ENCODE data around the gene SLC2A1.

SLC2A1 gene

DNA sequence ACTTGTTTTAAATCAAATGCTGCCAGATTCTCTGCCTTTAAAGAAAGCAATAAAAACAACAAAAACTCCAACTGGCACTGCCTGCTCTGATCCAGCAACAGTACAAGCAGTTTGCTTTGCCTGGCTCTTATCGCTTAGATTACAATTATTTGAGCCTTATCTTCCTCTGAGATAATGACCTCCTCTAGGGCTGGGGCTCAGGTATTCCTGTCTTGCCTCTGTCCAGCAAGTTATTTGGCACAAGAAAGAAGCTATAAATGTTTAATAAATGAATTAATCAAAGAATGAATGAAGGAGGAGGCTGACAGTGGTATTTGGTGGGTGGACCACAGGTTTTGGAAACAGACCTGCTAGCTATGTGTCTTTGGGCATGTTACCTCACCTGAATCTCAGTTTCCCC lies 6.7 kb upstream of the SLC2A1 start:
- H3K4me2 ChIP-seq (ENCODE audit: low read length): no peak overlapping the region
- peaks cover 15% of the 10 kb centered on the region for H3K4me1 ChIP-seq (ENCODE audit: control insufficient read depth, low read depth, low read length)
- no peak overlapping the region for H2BK120ac ChIP-seq (ENCODE audit: low read depth, low read length)
- no peaks in the 10 kb centered on the region for H3K27me3 ChIP-seq (ENCODE audit: insufficient read depth, low read length, poor library complexity)
- no peak overlapping the region for H3K18ac ChIP-seq (ENCODE audit: low read length)
- H3K4me3 ChIP-seq (ENCODE audit: low read length): no peak overlapping the region
- no peak overlapping the region for H3K27ac ChIP-seq (ENCODE audit: low read depth, low read length)
- no peak overlapping the region for H3K4ac ChIP-seq (ENCODE audit: low read depth, low read length)
- no peaks in the 10 kb centered on the region for H3K79me2 ChIP-seq (ENCODE audit: control insufficient read depth, insufficient read depth, low read length)
- H2BK5ac ChIP-seq (ENCODE audit: low read length): no peak overlapping the region
- H2AK5ac ChIP-seq (ENCODE audit: low read length): no peak overlapping the region
- no peak overlapping the region for H4K5ac ChIP-seq (ENCODE audit: low read length)
- no peak overlapping the region for H3K9ac ChIP-seq (ENCODE audit: low read length)
- no peaks in the 10 kb centered on the region for H3K36me3 ChIP-seq (ENCODE audit: control insufficient read depth, insufficient read depth, low read length)
- WGBS (ENCODE audit: extremely low coverage, insufficient coverage, low lambda C conversion rate): no CpG with 5 or more reads among the region's 1 CpG
- no peak for DNase-seq
- H3K23ac ChIP-seq (ENCODE audit: low read length): no peak overlapping the region
- no peak overlapping the region for H2BK15ac ChIP-seq (replicated peaks; ENCODE audit: low read depth)
- peaks cover under 1% of the 10 kb centered on the region for H3K79me1 ChIP-seq (ENCODE audit: low read length)
- H3K56ac ChIP-seq (ENCODE audit: low read length): no peak overlapping the region
- no peak overlapping the region for H4K8ac ChIP-seq (ENCODE audit: low read depth, low read length)

DNA sequence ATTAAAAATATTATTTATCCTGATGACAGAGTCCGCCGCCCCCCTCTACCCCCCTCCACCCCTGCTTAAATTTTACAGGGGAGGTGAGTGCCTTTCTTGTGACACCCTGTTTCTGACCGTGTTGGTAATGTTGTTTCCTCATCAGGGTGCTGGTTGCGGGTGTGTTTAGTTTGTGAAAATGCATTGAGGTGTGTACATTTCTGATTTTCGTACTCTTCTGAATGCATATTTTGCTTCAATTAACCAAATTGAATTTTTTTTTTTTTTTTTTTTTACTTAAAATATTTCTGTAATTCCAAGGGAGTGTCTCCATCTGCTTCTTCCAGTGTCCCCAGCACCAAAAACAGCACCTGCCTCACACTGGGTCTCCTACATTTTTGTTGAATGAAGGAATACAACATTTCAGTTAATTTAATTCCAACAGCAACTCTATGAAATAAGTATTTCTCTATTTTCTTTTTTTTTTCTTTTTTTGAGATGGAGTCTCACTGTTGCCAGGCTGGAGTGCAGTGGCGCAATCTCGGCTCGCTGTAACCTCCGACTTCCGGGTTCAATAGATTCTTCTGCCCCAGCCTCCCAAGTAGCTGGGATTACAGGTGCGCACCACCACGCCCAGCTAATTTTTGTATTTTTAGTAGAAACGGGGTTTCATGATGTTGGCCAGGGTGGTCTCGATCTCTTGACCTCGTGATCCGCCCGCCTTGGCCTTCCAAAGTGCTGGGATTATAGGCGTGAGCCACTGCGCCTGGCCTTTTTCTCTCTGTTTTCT lies 5.6 kb upstream of the SLC2A1 start:
- Histone ChIP-seq H3K27ac (ENCODE audit: low read depth, low read length) (no peak overlapping the region), H3K23ac (ENCODE audit: low read length) (no peak overlapping the region), H3K18ac (ENCODE audit: low read length) (no peak overlapping the region), H3K4me1 (ENCODE audit: control insufficient read depth, low read depth, low read length) (peaks cover 18% of the 10 kb centered on the region), H4K8ac (ENCODE audit: low read depth, low read length) (no peak overlapping the region), H3K79me1 (ENCODE audit: low read length) (peaks cover 3% of the 10 kb centered on the region), H2BK120ac (ENCODE audit: low read depth, low read length) (no peak overlapping the region), H3K79me2 (ENCODE audit: control insufficient read depth, insufficient read depth, low read length) (peaks cover under 1% of the 10 kb centered on the region), H2BK5ac (ENCODE audit: low read length) (no peak overlapping the region), H3K4ac (ENCODE audit: low read depth, low read length) (no peak overlapping the region), H2AK5ac (ENCODE audit: low read length) (no peak overlapping the region), H3K27me3 (ENCODE audit: insufficient read depth, low read length, poor library complexity) (no peaks in the 10 kb centered on the region), H3K4me3 (ENCODE audit: low read length) (no peak overlapping the region), H2BK15ac (replicated peaks; ENCODE audit: low read depth) (no peak overlapping the region), H3K9ac (ENCODE audit: low read length) (no peak overlapping the region), H4K5ac (ENCODE audit: low read length) (no peak overlapping the region), H3K56ac (ENCODE audit: low read length) (no peak overlapping the region), H3K4me2 (ENCODE audit: low read length) (no peak overlapping the region), H3K36me3 (ENCODE audit: control insufficient read depth, insufficient read depth, low read length) (no peaks in the 10 kb centered on the region)
- WGBS (ENCODE audit: extremely low coverage, insufficient coverage, low lambda C conversion rate): no CpG with 5 or more reads among the region's 19 CpGs
- no peak for DNase-seq

DNA sequence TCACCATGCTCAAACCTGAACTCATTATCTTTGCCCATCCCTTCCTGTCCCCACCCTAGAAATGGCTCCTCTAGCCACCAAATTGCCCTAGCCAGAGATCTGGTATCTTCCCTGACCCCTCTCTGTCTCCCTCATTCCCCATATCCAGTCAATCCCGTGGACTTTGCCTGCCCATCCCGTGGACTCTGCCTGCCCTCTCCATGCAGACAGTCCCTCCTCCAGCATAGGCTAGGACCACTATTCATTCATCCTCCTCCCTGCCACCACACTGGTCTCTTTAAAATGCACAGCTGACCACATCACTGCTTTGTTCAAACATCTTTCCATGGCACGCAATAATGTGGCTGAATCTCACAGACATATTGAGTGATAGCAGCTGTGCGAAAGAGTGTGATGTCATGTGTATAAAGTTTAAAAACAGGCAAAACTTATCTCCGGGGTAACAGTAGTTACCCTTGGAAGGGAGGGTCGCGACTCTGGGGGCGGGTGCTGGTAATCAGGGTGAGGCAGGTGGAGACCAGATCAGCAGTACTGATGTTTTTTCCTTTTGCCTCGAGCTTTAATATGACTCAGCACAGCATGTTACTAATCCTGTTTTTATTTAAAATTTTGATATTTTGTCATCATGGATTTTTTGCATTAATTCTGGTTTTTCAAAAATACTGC lies 4.8 kb upstream of the SLC2A1 start:
- Histone ChIP-seq H3K18ac (ENCODE audit: low read length) (no peak overlapping the region), H3K4me3 (ENCODE audit: low read length) (no peak overlapping the region), H3K4me2 (ENCODE audit: low read length) (no peak overlapping the region), H3K9ac (ENCODE audit: low read length) (peak overlapping the region; percentile 9), H2BK120ac (ENCODE audit: low read depth, low read length) (no peak overlapping the region), H4K5ac (ENCODE audit: low read length) (no peak overlapping the region), H3K36me3 (ENCODE audit: control insufficient read depth, insufficient read depth, low read length) (no peaks in the 10 kb centered on the region), H2BK15ac (replicated peaks; ENCODE audit: low read depth) (no peak overlapping the region), H3K79me2 (ENCODE audit: control insufficient read depth, insufficient read depth, low read length) (peaks cover 4% of the 10 kb centered on the region), H3K56ac (ENCODE audit: low read length) (peak overlapping the region; percentile 69), H3K4me1 (ENCODE audit: control insufficient read depth, low read depth, low read length) (peaks cover 18% of the 10 kb centered on the region), H2BK5ac (ENCODE audit: low read length) (peak overlapping the region; percentile 66), H3K27ac (ENCODE audit: low read depth, low read length) (peak overlapping the region; percentile 14), H3K23ac (ENCODE audit: low read length) (peak overlapping the region; percentile 72), H3K79me1 (ENCODE audit: low read length) (peaks cover 3% of the 10 kb centered on the region), H4K8ac (ENCODE audit: low read depth, low read length) (no peak overlapping the region), H3K4ac (ENCODE audit: low read depth, low read length) (no peak overlapping the region), H3K27me3 (ENCODE audit: insufficient read depth, low read length, poor library complexity) (no peaks in the 10 kb centered on the region), H2AK5ac (ENCODE audit: low read length) (peak overlapping the region; percentile 47)
- no CpG with 5 or more reads among the region's 9 CpGs for WGBS (ENCODE audit: extremely low coverage, insufficient coverage, low lambda C conversion rate)
- no peak for DNase-seq

DNA sequence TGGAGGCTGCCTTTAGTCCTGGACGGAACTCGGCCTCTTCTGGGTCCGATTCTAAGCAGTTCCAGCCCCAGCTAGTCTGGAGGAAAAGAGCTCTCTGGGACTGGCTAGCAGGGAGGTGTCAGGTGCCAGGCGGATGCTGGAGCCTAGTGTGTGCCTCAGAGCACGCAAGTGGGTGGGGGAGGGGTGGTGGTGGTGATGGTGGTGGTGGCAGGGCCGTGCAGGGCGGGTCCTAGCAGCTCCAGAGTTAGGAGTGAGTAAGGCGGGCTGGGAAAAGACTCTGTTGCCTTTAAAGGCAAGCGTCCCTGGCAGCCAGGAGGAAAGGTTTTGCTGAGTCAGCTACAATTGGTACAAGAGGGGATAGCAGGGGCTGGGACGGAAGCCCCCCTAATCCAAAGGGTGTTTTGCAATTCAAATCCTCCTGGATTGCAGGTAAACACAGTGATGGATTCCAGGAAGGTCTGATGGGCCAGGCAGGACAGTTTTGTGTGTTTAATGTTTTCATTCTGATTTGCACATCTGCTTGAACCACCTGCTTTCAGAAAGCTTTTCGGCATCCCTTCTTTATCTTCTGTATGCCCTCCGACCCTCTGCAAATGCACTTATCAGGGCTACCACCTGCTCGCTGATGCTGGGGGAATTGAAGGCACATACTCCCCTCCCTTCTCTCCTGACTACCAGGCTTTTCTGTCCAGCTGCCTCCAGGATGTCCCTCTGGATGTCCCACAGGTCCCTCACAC lies 4.1 kb upstream of the SLC2A1 start:
- no peak overlapping the region for H3K4me3 ChIP-seq (ENCODE audit: low read length)
- no peak overlapping the region for H4K8ac ChIP-seq (ENCODE audit: low read depth, low read length)
- peak overlapping the region; percentile 79 for H3K4ac ChIP-seq (ENCODE audit: low read depth, low read length)
- no peak overlapping the region for H4K5ac ChIP-seq (ENCODE audit: low read length)
- peak overlapping the region; percentile 75 for H3K27ac ChIP-seq (ENCODE audit: low read depth, low read length)
- no peak overlapping the region for H2BK15ac ChIP-seq (replicated peaks; ENCODE audit: low read depth)
- peak overlapping the region; percentile 86 for H3K56ac ChIP-seq (ENCODE audit: low read length)
- peak; percentile 89 for DNase-seq
- H3K79me2 ChIP-seq (ENCODE audit: control insufficient read depth, insufficient read depth, low read length): peaks cover 11% of the 10 kb centered on the region
- peak overlapping the region; percentile 47 for H2AK5ac ChIP-seq (ENCODE audit: low read length)
- peak overlapping the region; percentile 81 for H2BK5ac ChIP-seq (ENCODE audit: low read length)
- H3K18ac ChIP-seq (ENCODE audit: low read length): peak overlapping the region; percentile 85
- no peak overlapping the region for H3K4me2 ChIP-seq (ENCODE audit: low read length)
- H3K23ac ChIP-seq (ENCODE audit: low read length): peak overlapping the region; percentile 59
- no peaks in the 10 kb centered on the region for H3K36me3 ChIP-seq (ENCODE audit: control insufficient read depth, insufficient read depth, low read length)
- no peaks in the 10 kb centered on the region for H3K27me3 ChIP-seq (ENCODE audit: insufficient read depth, low read length, poor library complexity)
- H2BK120ac ChIP-seq (ENCODE audit: low read depth, low read length): peak overlapping the region; percentile 83
- peaks cover 3% of the 10 kb centered on the region for H3K79me1 ChIP-seq (ENCODE audit: low read length)
- peak overlapping the region; percentile 52 for H3K9ac ChIP-seq (ENCODE audit: low read length)
- peaks cover 18% of the 10 kb centered on the region for H3K4me1 ChIP-seq (ENCODE audit: control insufficient read depth, low read depth, low read length)
- whole genome bisulfite sequencing (ENCODE audit: extremely low coverage, insufficient coverage, low lambda C conversion rate): no CpG with 5 or more reads among the region's 13 CpGs

DNA sequence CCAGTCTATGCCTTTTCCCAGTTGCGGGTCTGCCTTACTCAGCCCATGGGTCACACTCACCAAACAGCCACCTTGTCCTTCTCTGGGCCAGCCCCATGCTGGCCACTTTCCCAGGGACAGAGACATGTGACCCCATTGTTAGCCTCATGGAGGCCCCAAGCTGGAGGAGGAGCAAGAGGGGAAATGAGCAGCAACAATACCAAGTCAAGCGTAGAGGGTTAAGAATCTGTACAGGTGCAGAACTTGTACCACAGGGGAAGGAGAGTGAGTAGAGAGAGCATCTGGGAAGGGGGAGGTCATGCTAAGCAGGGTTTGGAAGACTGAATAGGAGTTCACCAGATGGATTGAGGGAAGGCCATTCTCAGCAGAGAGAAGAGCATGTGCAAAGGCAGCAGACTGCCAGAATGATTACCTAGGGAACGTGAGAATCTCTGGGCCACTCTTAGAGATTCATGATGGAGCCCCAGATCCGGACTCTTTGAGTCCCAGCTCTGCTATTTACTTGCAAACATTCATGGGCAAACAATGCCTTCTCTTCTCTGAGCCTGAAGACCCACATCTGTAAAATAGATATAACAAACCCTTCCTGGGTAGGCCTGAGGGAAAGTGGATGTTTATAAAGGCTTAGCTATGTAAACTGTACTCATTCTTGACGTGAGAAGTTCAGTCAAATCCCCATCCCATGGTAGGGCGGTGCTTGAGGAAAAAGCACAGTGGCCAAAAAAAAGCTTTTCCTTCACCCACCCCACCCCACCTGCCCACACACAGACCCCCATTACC lies 2.8 kb upstream of the SLC2A1 start:
- Histone ChIP-seq H3K4ac (ENCODE audit: low read depth, low read length) (peak overlapping the region; percentile 79), H3K79me2 (ENCODE audit: control insufficient read depth, insufficient read depth, low read length) (peaks cover 24% of the 10 kb centered on the region), H4K8ac (ENCODE audit: low read depth, low read length) (no peak overlapping the region), H2BK120ac (ENCODE audit: low read depth, low read length) (no peak overlapping the region), H3K36me3 (ENCODE audit: control insufficient read depth, insufficient read depth, low read length) (no peaks in the 10 kb centered on the region), H4K5ac (ENCODE audit: low read length) (no peak overlapping the region), H2BK5ac (ENCODE audit: low read length) (peak overlapping the region; percentile 12), H3K4me3 (ENCODE audit: low read length) (no peak overlapping the region), H3K27ac (ENCODE audit: low read depth, low read length) (peak overlapping the region; percentile 75), H2BK15ac (replicated peaks; ENCODE audit: low read depth) (no peak overlapping the region), H3K9ac (ENCODE audit: low read length) (no peak overlapping the region), H3K18ac (ENCODE audit: low read length) (peak overlapping the region; percentile 85), H3K27me3 (ENCODE audit: insufficient read depth, low read length, poor library complexity) (no peaks in the 10 kb centered on the region), H2AK5ac (ENCODE audit: low read length) (peak overlapping the region; percentile 31), H3K4me2 (ENCODE audit: low read length) (no peak overlapping the region), H3K23ac (ENCODE audit: low read length) (no peak overlapping the region), H3K79me1 (ENCODE audit: low read length) (peaks cover 3% of the 10 kb centered on the region), H3K56ac (ENCODE audit: low read length) (peak overlapping the region; percentile 18), H3K4me1 (ENCODE audit: control insufficient read depth, low read depth, low read length) (peaks cover 18% of the 10 kb centered on the region)
- no CpG with 5 or more reads among the region's 6 CpGs for WGBS (ENCODE audit: extremely low coverage, insufficient coverage, low lambda C conversion rate)
- DNase-seq: no peak

Data from mesendoderm (in vitro differentiated cells).